HEK293T (cell line): Measurements from ENCODE around the gene PXDN.

Experiments used
- ARNT ChIP-seq: fragments of 450-650 bp; IDR thresholded peaks from 2 replicates; pipeline ENCODE4 v1.6.1; 2017; ENCODE audit warnings: mild to moderate bottlenecking
- FOXK2 ChIP-seq: fragments of 450-650 bp; IDR thresholded peaks from 2 replicates; pipeline ENCODE4 v1.6.1; 2016; ENCODE audit warnings: mild to moderate bottlenecking
- SP1 ChIP-seq: fragments of 450-650 bp; IDR thresholded peaks from 2 replicates; pipeline ENCODE4 v1.6.1; 2017

DNA sequence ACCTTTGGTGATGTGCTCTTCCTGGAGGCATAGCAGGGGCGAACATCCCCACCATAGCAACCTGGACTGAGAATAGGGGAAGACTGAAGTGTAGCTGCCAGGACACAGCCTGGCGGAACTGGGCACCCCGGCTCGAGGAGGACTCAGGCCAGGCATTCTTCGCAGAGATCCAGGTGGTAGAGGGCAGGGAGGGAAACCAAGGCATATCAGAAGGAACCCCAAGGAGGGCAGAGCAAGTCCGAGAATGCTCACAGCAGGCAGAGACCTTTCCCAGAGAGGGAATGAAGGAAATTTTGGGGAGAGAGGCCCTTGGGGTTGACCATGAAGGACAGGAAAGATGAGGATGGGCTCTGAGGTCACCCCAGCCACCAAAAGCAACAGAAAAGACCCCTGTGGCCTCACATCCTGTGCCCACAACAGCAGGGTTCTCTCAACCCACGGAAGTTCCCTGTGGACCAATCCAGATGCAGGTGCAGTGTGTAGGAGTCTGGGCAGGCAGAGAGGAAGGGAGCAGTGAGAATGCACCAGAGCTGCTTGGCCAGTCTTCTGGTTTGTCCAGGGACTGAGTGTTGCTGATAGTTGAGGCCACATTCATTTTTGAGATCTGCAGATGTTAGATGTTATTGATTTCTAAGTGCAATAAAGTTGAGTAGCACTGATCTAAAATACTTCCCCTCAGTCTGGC lies 136.9 kb downstream of the PXDN start:
- TF ChIP-seq SP1 (no peak), ARNT (no peak), FOXK2 (no peak)
